C4-2B (cell line): Measurements from ENCODE around the gene HELLS.

ENCODE experiments used
- CTCF ChIP-seq: fragments of 450-650 bp; conservative IDR thresholded peaks from 2 replicates; pipeline ENCODE4 v1.5.1; 2017; ENCODE audit warnings: mild to moderate bottlenecking
- ZFX ChIP-seq: fragments of 450-650 bp; IDR thresholded peaks from 2 replicates; pipeline ENCODE4 v1.6.1; 2017

GRCh38 chr10:94546049-94546900 lies 687 bp downstream of the HELLS start:
- TF ChIP-seq CTCF (no peak), ZFX (no peak)
